ENCODE results near the gene CAPZB.

Gene CAPZB

DNA sequence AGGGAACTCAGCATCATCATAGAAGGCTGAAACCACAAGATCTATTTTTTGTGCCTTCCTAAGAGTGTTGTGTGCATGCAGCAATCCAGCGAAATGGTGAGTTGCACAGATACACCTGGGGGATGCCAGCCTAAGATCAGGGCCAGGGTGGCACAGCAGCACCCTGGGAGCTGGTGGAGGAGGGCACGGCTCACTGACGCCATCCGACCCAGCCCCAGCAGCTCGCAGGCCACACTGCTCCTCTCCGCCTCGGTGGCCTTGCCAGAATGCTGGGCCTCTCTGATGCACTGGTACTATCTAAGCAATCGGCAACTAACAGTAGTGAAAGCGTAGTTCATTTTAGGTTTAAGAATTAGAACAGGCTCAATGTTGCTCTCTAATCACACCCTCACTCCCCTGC is 37.8 kb downstream of the CAPZB start:
- no peak for DNase-seq

DNA sequence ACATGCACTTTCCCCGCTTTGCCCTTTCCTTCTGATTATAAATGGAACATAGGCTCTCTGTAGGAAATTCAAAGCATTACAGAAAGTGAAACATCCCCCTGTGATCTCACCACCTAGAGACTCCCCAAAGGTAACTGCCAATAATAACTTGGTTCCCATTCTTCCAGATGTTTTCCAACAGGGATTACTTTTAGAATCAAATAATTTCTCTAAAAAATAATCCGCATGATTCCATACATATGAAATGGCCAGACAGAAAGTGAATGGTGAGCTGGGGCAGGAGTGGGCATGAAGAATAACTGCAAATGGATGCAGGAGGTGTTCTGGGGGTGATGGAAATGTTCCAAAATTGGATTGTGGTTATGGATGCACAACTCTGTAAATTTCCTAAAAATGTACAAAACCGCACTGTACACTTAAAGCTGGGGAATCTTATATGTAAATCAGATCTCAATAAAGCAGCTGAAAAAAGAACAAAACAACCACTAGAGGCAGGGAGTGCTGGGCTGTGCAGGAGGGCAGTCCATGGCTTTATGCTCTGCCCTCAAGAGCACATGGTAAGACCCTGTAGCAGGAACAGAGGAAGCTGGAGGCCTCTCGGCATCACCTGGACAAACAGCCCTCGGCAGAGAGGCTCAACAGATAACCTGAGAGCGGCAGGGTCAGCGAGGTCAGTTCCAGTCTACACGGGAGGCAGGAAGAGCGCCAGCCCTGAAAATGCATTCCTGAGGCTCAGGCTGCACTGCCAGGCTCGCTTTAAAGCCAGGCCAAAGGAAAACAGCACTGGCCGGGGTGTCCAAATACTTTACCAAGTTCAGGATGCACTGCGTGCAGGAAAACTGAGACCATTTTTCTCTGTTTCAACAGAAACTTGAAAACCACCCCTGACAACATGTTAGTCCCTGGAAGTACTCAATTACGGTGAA is 39.7 kb downstream of the CAPZB start:
- no peak for DNase-seq

DNA sequence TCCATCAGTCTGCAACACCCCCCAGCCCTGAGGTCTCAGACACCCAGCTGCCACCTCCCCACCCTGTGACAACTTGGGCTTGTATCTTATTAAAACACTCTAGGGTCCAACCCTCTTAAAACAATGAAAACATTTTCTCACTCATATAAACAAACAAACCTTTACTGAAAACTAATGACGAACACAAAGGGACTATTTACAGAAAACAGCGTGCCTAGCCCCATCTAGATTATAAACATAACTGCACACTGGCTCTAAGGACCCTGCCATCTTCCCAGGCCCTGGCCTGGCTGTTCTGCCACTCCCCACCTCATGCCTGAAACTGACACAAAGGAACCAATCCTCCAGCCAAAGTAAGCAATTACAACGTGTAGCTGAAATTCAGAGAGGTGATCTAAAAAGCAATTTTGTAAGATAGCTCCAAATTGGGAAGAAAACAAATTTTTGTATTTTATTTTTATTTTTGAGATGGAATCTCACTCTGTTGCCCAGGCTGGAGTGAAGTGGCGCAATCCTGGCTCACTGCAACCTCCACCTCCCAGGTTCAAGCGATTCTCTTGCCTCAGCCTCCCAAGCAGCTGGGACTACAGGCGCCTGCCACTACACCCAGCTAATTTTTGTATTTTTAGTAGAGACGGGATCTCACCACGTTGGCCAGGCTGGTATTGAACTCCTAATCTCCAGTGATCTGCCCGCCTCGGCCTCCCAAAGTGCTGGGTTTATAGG is 40.9 kb downstream of the CAPZB start:
- DNase-seq: no peak

DNA sequence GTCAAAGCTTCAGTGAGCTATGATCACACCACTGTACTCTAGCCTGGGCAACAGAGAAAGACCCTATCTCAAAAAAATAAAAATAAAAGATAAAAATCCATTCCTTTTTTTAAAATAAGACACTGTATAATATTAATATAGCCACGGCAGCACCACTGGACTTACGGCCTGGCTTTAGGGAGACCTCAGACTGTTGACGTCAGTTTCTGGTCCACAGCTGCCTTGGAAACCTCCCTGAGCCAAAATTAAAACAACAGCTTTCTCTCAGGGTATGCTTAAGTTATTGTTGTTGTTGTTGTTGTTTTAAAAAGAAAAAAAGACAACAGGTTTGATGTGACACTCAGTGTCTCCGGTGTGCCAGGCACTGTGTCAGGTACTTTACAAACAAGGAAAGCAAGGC is 42.0 kb downstream of the CAPZB start:
- no peak for DNase-seq

DNA sequence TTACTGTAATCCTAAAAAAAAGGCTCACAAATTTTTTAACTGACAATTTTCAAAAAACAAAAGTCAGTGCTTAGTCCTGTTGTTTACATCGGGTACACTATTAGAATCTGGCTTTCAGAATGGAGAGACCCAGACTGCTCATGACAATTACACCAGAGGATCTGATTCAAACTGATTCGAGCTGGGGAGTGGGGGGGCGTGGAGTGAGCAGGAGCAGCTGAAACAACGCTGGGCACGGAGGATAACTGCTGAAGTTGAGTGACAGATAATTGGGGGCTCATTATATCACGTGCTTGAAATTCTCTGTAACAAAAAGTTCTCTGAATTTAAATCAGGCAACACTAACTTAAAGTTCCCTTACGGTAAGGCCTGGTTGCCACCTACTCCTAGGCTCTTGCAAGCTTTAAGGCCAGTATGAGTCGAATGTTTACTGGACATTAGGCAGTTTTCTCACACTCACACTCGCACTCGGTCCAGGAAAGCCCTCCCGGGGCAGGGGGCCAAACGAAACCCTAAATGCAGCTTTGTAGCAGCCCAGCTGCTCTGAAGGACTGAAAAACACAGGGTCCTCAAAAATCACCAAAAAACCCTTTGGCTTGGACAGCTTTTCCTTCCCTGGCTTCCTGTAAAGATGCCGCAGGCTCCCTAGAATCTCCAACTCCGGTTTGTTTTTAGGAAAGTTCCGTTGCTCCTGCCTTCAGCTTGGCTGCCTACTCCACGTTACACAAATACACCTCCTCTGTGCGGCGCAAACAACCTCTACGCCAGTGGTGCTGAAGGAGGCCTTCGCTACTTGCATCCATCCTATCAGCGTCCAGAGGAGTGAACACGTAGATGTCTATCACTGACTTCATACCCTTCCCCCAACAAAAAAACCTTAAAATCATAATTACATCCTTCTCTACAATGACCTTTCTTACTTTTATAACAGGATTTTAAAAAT is 42.9 kb downstream of the CAPZB start:
- DNase-seq: no peak

DNA sequence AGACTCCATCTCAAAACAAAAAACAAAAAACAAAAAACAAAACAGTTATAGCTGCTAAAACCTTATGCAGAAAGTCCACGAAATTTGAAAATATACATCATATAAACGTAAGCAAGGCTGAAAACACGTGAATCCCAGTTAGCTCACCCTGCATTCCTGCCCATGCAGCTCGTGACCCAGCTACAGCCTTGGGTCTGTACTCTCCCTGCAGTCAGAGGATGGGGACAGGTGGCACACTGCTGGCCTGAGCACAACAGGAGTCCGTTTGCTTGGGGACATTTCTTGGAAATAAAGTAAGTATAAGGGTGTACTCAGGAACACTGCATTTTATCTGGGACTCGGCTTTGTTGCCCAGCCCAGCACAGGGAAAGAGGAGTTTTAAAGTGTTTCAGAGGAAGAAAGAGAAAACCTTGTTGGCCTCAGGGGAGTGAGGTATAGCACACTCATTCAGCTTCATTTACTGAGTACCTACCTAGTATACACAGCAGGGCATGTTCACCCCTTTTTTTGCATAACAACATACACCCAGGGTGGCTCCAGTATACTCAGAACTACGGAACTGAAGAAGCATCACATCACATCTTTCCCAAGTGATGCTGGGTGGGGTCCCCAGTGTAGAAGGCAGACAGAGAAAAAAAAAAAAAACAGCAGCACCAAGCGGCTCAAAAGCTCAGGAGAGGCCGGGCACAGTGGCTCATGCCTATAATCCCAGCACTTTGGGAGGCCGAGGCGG is 44.1 kb downstream of the CAPZB start:
- DNase-seq: no peak

DNA sequence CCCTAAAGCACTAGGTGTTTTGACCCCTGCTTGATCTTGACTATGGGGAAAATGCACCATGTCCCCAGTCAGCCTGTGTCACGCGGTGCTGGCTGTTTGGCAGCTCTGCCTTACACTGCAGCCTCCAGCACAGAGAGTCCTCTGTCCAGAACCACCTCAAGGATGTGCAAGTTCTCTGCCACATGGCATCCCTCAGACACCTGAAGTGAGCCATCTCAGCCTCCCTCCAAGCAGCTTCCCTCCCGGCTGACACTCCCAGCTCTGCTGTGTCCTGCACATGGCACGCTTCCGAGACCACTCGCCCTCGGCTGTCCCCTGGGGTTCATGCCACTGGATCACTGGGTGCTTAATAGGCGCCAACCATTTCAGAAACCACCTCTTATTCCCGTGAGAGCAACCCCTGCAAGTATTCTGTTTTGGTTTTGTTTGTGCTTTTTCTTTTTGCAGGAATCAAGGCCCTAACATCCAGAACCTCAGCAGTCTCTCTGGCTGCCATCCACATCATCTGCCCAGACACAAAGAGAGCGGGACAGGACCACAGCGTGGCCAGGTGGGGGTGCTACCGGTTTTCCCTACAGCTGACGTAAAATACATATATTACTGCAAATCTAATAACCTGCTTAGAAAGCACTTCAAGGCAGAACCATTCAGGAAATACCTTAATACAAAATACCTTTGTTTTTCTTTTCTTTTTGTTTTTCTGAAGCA is 45.7 kb downstream of the CAPZB start:
- no peak for DNase-seq

DNA sequence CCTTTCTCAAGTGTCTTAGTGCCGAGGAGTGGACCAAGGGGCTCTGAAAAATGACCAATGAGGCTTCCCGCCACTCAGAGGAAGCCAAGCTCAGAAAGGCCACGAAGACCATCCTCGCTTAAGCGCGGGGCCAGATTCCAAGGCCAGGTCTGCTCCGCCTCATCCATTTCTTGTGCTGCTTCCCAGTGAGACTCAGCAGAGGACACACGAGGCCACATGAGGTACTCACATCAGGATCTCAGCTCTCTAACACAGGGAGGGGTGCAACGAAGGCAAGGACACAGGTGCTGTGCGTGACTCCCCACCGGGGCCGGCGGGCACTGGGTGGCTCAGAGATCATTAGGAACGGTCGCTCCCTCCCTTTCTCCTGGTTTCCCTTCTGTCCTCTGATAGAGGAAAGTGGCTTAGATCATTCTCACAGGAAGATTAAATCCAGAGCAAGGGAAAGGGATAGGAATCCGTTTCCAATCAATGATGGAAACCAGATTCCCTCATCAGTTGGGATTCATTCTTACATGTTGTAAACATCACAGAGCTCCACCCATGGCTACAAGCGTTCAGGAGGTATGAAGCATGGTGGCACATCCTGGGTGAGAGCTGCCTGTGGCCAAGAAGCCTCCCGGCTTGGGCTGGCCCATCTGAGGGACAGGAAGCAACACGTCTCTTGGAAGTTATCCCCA is 46.7 kb downstream of the CAPZB start:
- DNase-seq: no peak

DNA sequence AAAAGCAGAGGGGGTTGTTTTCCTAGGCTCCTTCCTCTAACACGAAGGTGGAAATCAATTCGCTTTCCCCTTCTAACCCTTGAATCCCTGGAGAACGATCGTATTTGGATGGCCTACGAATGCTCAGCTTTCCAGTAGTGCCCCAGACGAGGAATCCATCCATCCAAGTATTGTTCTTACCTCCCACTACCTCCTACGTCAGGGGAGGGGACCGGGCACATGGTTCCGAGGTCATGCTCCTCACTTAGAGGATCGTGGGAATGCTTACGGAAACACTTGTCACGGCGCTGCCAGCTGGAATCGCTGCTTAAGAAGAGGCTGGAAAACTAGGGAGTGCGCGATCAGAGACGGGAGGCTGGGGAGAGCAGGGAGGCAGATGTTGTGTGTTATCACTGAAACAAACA is 47.4 kb downstream of the CAPZB start:
- DNase-seq: no peak

DNA sequence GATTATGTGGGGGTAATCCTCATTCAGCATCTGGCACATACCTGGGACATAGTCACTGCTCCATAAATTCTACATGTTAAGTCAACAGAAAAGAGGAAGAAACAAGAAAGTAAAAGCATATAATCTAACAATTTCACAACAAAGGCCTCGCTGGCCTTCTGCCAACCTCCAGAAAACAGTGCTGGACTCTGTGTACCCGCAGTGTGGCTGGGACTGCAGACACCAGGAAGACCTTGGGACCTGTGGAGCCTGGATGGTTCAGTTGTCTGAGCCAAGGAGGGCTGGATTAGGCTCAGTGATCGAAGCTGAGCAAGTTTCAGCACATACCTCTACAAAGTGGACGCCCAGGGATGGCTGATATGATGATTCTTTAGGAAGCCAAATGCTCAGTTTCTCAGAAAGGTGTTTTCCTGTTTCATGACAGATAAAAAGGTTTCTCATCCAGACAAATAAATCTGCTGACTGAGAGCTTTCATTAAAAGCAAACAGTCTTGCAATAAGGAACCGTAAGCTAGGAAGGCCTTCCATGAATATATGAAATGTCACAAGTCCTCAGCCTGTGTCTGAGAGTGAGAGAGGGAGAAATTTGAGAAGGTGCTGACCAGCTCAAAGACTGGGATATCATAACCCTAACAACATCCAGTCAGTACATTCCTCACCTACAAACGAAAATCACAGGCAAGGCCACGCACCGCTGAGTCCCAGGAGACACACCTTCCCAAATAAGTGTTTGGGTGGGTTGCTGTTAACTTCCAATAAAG is 48.4 kb downstream of the CAPZB start:
- DNase-seq: no peak

DNA sequence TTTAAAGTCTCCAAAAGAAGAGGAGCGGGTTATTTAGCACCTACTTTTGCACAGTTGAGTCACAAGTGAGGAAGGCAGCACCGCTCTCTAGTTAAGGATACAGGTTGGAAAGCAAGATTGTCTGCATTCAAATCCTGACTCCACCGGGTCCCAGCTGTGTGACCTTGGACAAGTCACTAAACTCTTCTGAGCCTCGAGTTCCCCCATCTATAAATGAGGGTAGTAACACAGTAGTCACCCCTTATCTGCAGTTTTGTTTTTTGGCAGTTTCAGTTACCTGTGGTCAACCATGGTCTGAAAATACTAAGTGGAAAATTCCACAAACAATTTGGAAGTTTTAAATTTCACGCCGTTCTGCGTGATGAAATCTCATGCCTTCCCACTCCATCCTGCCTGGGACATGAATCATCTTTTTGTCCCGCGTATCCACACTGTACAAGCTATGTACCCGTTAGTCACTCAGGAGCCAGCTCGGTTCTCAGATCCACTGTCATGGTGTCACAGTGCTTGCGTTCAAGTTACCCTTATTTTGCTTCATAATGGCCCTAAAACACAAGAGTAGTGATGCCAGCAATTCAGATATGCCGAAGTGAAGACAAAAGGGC is 49.4 kb downstream of the CAPZB start:
- no peak for DNase-seq

DNA sequence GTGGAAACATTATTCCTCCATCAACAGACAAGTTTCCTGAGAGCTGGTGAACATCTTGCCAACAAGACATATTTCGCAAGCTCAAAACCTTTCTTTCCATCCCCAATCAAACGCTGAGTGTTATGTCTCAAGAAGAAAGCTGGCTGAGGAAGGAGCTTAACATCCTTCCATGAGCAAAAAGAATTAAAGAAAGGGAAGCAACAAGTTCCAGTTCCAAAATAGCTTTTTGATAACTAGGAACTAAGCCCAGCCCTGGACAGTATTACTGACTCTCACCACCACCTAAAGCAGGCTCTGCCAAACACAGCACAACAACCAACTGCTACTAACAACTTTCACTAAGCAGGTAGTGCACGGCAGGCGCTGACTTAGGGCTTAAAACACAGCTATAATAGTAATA is 50.2 kb downstream of the CAPZB start:
- DNase-seq: no peak

DNA sequence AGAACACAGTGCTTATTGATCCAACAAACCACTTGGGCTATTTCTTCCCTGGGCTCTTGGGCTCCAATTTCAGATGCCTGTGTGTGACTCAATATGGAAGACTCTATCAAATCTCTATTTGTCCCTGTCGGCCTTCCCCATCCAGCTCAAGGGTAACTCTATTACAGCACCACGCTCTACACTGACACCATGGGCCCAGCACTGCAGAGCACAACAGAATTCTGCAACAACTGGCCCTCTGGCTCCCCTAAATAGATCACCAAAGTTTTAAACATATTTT is 51.7 kb downstream of the CAPZB start:
- DNase-seq: no peak

DNA sequence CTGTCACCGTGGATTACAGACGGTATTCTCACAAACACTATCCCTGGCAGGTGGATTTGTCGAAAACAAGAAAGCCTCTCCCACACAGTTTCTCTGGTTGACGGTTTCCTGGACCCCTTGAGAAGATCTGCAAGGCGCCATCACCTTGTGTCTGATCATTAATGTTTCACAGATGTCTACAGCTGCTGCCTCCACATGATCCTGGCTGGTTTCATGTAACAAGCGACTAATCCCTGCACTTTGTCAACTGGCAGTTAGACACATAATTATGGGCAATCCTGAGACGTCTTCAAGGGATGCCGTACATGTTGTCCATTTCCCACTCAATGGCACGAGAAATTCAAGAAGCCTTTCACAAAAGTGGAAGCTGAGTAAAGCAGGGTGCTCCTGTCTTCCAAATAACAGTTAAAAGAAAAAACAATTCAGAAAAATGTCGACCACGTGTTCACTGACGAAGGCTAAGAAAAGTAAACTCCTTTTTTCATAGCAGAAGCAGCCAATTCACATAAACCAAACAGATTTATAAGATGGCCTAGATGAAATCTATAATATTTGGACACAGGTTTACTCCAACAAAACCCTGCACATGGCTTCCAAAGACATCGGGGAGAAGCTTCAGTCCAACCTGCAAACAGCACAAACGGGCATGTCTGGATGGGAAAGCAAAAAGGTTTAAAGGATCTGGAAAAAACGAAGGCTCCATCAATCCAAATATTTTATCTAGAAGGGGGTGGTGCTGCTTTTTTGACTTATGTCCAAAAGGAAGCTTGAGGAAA is 52.2 kb downstream of the CAPZB start:
- DNase-seq: peak; percentile 79

DNA sequence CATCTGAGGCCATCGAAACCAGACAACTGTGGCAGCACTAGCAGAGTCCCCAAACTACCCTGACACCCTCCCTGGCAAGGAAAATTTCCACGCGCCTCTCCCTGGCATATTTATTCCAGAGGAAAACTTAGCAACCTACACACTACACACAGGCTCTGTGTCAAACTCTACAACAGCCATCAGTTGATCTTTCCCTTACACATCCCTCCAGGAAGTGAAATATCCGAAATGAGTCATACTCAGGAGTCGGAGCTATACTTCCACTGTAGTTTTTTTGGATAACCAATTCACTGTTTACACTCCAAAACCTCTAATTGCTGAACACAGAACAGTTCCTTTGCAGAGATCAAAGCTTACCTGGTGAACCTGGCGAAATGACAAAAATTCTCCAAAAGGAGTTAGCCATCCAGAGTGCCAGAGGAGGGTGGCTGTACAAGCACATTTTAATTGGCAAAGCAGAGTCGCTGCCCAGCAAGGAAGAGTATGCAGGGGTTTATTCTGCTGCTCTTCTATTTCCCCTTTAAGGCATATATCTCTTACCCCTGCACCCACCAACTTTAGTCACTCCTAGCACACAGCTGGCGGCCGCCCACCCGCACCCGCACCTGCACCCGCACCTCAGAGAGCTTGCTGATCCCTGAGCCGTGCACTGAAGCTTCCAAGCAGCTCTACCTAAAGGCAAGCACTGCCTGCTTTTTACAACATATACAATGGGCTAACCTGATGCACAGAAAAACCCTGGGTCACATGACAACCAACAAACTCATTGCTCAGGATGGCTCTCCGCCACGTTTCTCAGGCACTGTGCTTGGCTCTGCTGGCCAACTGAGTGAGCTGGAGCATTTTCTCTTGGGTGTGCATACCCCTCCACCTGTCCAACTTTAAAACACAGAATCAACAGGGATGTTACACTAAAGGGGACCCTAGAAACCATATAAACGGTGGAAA is 54.9 kb downstream of the CAPZB start:
- no peak for DNase-seq

DNA sequence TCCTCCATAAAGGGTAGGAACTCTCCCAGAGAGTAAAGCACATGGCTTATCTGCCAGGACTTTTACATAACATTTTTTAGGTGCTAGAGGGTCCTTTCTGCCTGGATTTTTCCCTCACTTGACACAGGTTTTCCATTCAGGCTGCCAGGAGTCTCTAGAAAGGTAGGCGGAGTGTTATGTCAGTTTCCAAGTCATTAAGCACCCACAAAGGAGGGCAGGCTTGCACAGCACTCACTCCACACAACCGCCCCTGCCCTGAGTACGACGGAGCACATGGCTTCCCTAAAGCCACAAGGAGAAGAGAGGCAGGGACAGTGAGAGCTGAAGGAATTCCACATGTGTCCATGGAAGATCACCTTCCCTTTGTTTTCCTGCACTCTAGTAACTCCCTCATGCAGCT is 55.7 kb downstream of the CAPZB start:
- DNase-seq: no peak

DNA sequence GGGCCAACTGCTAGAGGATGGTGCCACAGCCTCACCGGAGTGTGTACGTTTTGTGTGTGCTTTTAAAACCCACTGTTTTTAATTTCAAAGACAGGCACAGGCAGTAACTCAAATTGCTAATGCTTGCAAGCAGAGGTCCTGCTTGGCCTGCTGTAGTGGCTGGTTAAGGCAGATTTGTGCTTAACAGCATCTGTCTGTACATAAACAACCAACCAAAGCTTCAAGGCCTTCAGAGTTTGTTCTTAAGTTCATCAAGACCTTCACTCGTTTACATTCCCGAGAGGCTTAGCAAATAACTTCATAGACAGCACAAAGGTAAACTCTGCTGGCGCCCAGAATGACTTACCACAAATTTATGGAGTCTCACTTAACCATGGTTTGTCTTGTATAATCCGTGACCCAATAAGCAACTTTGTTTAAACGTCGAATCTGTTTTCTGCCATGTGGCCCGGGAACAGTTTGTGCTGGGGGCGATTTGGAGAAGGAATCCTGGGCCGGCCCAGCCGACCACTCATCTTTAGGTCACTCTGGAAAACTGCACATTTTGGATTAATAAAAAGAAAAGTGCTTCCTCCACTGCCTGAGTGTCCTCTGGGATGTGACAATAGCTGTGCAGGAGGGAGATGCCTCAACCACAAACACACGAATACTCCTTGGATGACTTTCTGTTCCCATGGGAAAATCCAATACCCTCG is 58.1 kb downstream of the CAPZB start:
- DNase-seq: no peak

All from NCI-H524 treated with DMSO at 0.1 percent for 48 hours (cell line).